ENCODE results near the gene SREBF2.

- no peak for TF ChIP-seq CTCF (IDR thresholded peaks at IDR 0.05; ENCODE audit: poor library complexity, severe bottlenecking)
- no peak for TF ChIP-seq POLR2AphosphoS5 (IDR thresholded peaks at IDR 0.05)
- no peak for TF ChIP-seq REST (IDR thresholded peaks at IDR 0.05; ENCODE audit: borderline replicate concordance)
- TF ChIP-seq RAD21 (conservative IDR thresholded peaks at IDR 0.05): no peak
- no peak for TF ChIP-seq EZH2 (IDR thresholded peaks at IDR 0.05; ENCODE audit: borderline replicate concordance, insufficient read depth, low read length, poor library complexity, severe bottlenecking)
- no peak for TF ChIP-seq SMC3 (conservative IDR thresholded peaks at IDR 0.05; ENCODE audit: poor library complexity)
- TF ChIP-seq EP300 (conservative IDR thresholded peaks at IDR 0.05; ENCODE audit: poor library complexity, severe bottlenecking): no peak
- no peak for TF ChIP-seq MXI1 (conservative IDR thresholded peaks at IDR 0.05; ENCODE audit: poor library complexity, severe bottlenecking)
Measured at GRCh38 chr22:41915786-41916493, 83.0 kb downstream of the SREBF2 start.
